ENCODE data around the gene OSCAR.

GRCh38 chr19:54136864-54137698 is 36.5 kb upstream of the OSCAR start:
- TF ChIP-seq POLR2A (IDR thresholded peaks at IDR 0.05; ENCODE audit: low read length) (peak; percentile 59), GATA1 (IDR thresholded peaks at IDR 0.05; ENCODE audit: low read depth, low read length) (no peak)

All from erythroblast (primary cell).